Measurements from ENCODE around the gene ARPC5L.

Gene ARPC5L

GRCh38 chr9:124868511-124869465 lies 6.9 kb downstream of the ARPC5L start:
- peak; percentile 5 to 61 for DNase-seq

- no peak for DNase-seq
Observed at GRCh38 chr9:124869466-124869985, 7.6 kb downstream of the ARPC5L start.

- DNase-seq, result no peak
Observed at GRCh38 chr9:124869986-124870560, 8.1 kb downstream of the ARPC5L start.

- no peak for DNase-seq
Observed at GRCh38 chr9:124870723-124871122, 8.8 kb downstream of the ARPC5L start.

GRCh38 chr9:124871156-124871561 lies 9.2 kb downstream of the ARPC5L start:
- no peak for DNase-seq

GRCh38 chr9:124873664-124874063 lies 11.7 kb downstream of the ARPC5L start:
- DNase-seq, result no peak

- DNase-seq, result no peak
Observed at GRCh38 chr9:124875501-124875900, 13.6 kb downstream of the ARPC5L start.

GRCh38 chr9:124877021-124877782 lies 15.3 kb downstream of the ARPC5L start:
- DNase-seq, result no peak

- DNase-seq, result no peak
Observed at GRCh38 chr9:124878021-124878420, 16.1 kb downstream of the ARPC5L start.

- no peak for DNase-seq
Observed at GRCh38 chr9:124878518-124878917, 16.6 kb downstream of the ARPC5L start.

- DNase-seq, result no peak
Observed at GRCh38 chr9:124879226-124879625, 17.3 kb downstream of the ARPC5L start.

GRCh38 chr9:124880501-124880900 lies 18.6 kb downstream of the ARPC5L start:
- DNase-seq, result no peak

- no peak for DNase-seq
Observed at GRCh38 chr9:124881138-124881743, 19.3 kb downstream of the ARPC5L start.

GRCh38 chr9:124882231-124882630 lies 20.3 kb downstream of the ARPC5L start:
- no peak for DNase-seq

- DNase-seq, result no peak
Observed at GRCh38 chr9:124884376-124884775, 22.4 kb downstream of the ARPC5L start.

- DNase-seq, result no peak
Observed at GRCh38 chr9:124885551-124885950, 23.6 kb downstream of the ARPC5L start.

- DNase-seq, result no peak
Observed at GRCh38 chr9:124886461-124886860, 24.5 kb downstream of the ARPC5L start.

GRCh38 chr9:124886866-124887492 lies 25.0 kb downstream of the ARPC5L start:
- no peak for DNase-seq

- DNase-seq, result no peak
Observed at GRCh38 chr9:124887832-124888231, 25.9 kb downstream of the ARPC5L start.

- no peak for DNase-seq
Observed at GRCh38 chr9:124889006-124889405, 27.1 kb downstream of the ARPC5L start.

GRCh38 chr9:124890179-124890578 lies 28.2 kb downstream of the ARPC5L start:
- DNase-seq, result no peak

- no peak for DNase-seq
Observed at GRCh38 chr9:124894035-124894740, 32.3 kb downstream of the ARPC5L start.

All from NCI-H187 (cell line).